ENCODE data around the gene KCNN3.

DNA sequence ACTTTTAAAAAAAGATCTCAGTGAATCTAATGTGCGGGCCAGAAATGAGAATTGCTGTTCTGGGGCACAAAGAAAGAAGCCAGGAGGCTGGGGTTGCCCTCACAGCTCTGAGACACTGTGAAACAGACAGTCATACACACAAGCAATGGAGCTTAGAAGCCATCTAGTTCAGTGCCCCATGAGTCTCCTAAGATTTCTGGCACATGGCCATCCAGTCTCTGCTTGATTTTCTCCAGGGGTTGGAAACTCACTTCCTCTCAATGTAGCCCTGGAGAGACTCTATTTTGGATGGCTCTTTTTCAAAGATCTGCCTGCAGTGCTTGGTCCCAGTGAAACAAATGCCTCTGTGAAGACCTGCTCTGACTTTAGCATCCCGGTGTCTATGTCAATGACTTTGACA lies 38.6 kb downstream of the KCNN3 start:
- TF ChIP-seq SPI1 (IDR thresholded peaks at IDR 0.05; ENCODE audit: low read depth, low read length) (no peak), POLR2A (IDR thresholded peaks at IDR 0.05; ENCODE audit: low read depth, low read length) (no peak)

Data from GM12891 (cell line).